GM19328 (cell line): ENCODE measurements around the gene DNAJC12.
"Not testable (repeated sequence)": the region's sequence is repeated elsewhere in the genome, so short reads cannot be mapped to it uniquely, and the experiment has no call there.

Experiments
- ATAC-seq: cut with Tn5 transposase; IDR thresholded peaks from one replicate; pipeline ENCODE4 v1.9.1; 2021; ENCODE audit warnings: mild to moderate bottlenecking, moderate library complexity; ENCODE audit not compliant: unreplicated experiment

The DNAJC12 gene

DNA sequence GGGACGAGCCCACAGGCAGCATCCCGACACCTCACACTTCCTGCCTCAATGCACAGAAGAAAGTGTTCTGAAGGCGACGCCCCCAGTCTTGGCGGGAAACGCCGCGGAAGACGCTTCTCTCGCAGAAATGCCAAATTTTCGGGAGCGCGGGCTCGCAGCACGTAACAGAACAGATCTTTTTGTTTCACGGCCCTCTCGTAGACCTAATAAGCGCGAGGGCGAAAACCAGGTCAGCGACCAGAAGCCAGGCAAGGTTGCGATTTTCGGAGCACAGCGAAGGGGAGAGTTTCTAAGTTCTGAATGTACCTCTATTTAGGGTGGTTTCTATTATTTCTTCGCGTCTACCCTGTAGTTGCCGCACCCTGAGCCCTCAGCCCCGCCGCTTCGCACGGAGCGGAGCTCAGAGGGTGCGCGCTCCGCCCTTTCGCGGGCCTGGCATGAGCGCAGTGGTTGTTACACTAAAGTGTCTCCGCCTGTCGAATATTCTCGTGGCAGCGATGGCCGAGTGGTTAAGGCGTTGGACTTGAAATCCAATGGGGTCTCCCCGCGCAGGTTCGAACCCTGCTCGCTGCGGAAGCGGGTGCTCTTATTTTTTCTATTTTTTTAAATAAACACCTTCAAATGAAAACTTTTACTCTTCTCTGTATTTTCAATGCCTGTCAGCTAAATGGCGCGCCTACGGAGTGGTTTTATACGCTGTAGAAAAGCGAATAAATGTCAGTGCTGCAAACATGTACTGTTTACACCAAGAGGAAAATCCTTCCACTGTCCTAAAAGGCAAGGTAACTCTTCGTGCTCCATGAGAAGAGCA lies 73.8 kb downstream of the DNAJC12 start:
- peak; percentile 81 for ATAC-seq

DNA sequence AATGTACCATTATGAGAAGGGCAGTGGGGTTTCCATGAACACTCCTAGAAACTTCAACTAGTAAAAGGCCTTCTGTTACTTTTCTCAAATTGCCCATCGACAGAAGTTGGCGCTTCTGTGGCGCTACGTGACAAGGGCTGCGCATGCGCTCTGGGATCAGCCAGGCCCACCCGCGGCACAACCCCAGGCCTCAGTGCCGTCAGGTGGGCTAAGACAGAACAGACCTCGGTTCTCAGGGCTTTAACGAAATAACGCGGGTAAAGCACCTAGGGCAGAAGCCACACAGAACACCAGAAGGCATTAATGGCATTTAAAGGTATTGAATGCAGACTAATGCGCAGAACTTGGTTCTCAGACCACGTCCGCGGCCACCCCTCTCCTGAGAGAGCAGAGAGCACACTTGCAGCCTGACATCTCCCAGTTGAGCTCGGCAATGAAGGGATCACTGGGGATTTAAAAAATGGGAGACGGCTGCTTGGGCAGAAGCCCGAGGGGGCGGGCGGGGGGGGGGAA lies 74.4 kb downstream of the DNAJC12 start:
- ATAC-seq = peak; percentile 9

DNA sequence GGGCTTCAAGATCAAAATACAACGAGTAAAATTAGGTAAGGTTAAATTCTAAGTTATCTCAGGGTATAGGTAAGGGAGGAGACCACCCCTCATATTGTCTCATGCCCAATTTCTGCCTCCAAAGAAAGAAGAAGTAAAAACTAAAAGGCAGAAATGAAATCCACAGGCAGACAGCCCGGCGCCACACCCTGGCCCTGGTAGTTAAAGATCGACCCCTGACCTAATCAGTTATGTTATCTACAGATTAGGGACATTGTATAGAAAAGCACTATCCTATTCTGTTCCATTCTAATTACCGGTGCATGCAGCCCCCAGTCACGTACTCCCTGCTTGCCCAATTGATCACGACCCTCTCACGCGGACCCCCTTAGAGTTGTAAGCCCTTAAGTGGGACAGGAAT lies 75.4 kb downstream of the DNAJC12 start:
- not testable (repeated sequence) for ATAC-seq

DNA sequence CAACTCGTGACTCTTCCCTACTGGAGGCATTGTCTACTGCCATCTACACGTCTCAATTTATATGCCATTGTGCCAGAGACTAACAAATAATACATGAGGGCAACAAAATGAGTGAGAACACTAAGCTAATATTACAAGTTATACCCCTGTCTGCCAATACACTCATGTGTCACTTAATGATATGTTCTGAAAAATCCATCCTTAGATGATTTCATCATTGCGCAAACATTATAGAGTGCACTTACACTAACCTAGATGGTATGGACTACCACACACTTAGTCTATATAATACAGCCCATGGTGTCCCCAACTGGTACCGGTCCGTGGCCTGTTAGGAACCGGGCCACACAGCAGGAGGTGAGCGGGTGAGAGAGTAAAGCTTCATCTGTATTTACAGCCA lies 77.7 kb downstream of the DNAJC12 start:
- no peak for ATAC-seq
